Activated CD8-positive, alpha-beta memory T cell treated with anti-CD3 and anti-CD28 coated beads, Interleukin-2, amount 50 U/mL, for 4 hours (primary cell): ENCODE results near the gene CUBN.

Source experiments
- DNase-seq: peaks from one replicate; pipeline ENCODE4 v3.0.0-alpha.2; 2020

The CUBN gene

DNA sequence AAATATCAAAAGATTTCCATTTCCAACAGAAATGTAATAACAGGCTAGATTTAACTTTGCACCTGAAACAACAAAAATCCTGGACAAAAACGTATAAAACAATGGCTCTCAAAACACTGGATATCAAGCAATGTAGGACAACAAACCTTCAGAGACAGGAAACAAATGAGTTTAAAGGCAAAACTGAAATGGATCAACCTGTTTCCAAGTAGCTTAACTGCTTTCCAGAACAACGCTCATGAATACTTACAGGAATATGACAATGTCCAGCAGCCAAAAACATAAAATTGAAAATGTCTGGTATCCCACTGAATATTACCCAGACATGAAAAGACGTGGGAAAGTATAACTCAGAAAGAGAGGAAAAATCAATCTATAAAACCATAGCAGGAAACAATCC, 62.8 kb downstream of the CUBN start:
- DNase-seq, result no peak

DNA sequence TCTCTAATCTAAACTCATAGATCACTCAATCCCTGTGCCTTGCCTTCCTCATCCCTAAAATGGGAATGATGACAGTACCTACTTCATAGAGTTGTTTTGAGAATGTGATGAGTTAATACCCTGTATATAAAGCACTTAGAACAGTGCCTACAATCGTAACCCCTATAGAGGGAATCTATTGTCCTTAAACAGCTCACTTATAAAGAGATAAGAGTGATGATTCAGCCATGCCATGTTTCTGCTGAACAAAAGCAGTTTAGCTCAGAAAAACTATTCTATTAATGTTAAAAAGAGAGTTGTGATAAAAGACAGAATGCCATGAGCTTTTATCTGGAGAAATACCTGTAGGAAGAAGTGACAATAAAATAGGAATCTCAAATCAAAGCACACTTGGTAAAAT, 63.6 kb downstream of the CUBN start:
- no peak for DNase-seq

DNA sequence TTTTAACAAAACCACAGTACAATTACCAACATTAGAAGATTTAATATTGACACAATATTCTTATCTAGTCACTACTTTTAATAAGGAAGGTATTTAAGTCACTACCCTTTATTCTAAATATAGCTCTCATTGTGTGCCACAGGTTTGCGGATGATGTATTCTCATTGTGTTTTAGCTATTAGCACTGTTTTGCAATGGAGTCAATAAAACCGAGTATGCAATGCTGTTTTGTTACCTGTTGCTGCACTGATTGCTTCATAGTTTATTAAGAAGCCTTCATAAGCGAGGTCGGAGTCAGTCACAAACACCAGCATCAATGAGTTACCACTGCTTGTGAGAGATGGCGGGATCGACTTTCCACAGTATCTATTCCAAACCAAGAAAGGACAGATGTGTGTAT, 64.3 kb downstream of the CUBN start:
- DNase-seq, result no peak

DNA sequence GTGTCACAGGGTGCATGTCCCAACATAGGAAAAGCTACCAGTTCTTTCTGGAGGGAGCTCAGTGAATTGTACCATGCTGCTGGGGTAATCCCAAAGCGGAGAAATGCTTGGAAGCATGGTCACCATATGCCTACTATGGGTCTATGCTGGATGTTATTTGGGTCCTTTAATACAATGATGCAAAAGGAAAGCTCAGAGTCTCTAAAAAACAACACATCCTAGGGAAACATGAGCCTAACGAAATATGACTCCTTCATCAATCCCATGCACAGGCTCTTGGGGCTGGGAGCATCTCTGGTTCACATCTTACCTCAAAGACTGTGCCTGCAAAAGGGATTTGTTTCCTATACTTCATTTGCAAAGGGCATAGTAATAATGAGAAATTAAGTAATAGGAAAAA, 65.2 kb downstream of the CUBN start:
- DNase-seq, result no peak

DNA sequence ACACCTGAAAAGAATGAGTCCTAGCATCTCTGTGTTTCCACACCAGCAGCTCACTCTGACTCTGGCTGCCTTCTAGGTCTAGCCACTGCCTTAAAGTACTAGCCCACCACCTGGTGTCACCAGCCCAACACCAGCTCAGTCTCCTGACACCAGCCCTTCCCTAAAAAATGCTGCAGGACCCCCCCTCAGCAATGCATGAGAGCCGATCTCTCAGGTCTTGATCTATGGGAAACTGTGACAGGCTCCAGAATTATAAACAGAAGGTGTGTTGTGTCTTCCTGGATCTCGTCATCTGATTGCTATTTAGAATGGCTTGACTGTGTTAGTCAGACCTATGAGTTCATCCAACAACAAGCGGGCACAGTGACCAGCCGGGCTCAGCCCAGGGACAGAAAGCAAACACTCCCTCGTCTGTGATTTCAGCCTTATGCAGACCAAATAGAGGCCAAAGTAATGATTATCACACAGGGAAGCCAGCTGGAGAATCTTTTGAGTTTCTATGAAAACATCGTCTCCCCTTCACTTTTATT, 66.6 kb downstream of the CUBN start:
- no peak for DNase-seq

DNA sequence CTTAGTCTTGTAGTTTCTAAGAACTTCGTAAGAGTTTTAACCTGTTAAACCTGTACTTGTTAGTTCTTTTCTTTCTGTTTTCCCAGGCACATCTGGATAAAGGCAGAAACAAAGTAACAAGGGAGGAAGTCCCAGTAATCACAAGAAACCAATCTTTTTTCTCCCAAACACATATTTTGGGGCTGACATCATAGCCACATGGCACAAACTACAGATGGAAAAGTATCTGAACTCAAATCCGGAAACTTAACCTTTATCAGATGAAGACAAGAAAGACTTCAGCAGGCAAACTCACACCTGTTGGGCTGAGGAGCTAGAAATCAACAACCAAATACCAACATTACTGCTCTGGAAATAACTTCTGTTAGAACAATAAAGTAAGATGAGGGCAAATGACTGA, 67.1 kb downstream of the CUBN start:
- no peak for DNase-seq

DNA sequence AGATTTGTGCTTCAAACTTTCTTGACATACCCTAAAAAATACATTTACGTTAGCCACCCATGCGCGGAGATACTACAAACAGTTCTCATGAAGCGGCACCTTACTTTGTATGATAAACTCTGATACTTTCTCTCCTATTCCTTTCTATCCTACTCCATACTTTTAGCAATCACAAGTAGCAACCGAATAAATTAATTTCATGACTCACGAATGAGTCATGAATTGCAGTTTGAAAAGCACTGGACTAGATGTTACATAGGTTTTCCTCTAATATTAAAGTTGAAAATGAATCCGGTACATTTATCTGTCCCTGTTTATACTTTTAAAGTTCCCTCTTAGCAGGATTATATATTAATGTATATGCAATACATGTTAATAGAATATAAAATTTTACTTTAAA, 67.6 kb downstream of the CUBN start:
- no peak for DNase-seq

DNA sequence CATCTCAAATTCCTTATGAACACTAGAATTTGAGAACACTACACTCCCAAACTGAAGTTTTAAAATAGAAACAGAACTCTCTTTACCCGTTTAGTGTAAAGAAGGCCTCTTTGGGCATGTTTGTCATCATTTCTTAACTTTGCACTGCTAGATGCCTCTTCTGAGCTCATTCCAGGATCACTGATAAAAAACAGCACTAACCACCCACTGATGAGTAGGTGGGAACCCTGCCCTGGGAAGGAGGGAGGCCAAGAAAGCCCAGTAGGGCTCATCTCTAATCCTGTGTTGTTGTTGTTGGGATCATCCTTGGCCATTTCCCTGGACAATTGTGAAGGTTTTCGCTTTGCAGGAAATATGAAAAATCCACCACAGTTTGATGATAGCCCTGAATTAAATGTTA, 68.2 kb downstream of the CUBN start:
- DNase-seq, result no peak

DNA sequence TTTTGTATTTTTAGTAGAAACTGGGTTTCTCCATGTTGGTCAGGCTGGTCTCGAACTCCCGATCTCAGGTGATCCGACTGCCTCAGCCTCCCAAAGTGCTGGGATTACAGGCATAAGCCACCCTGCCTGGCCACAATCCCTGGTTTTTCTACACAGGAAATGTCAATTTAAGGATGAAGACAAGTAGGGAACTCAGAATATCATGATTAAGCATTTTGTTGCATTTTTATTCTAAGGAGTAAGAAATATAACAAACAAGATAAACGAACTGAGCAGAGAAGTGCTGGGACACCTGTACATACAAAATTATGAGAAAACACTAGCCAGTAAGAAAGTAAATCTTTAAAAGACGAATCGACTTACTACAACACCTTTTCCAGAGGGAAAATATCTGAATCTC, 69.3 kb downstream of the CUBN start:
- DNase-seq, result no peak

DNA sequence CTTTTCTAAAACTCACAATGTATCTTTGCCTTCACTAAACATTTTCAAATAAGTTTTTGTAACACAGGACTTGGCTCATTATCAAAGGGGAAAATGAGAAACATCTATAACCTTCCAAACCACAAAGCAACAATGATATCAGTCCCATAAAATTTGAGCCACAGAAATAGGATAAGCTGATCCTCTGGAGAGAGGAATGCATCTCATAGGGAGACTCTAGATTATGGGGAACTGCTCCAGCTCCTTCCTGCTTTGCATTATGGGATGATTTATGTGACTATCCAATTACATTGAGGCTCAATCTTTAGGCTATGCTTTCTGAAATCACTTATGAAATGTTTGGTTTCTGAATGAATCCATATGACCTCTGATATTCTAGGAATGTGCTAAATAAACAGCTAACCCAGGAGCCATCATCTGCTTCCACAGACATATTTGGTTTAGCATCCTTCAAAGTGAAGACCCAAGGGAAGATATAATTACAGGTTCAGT, 70.4 kb downstream of the CUBN start:
- DNase-seq, result no peak

DNA sequence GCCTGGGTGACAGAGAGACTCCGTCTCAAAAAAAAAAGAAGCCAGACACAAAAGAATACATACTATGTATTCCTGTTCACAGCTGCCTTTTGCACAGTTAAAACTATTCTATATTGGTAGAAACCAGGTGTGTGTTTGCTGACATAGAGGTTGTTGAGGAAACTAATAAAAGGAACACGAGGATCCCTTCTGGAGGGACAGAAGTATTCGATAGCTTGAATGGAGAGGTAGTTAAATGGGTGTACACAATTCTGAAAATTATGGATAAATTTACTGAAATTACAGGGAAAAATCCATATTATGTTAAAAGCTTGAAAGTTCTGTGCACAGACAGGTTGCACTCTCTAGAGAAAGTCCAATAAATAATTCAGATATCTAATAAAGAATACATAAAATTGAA, 71.5 kb downstream of the CUBN start:
- DNase-seq, result no peak

DNA sequence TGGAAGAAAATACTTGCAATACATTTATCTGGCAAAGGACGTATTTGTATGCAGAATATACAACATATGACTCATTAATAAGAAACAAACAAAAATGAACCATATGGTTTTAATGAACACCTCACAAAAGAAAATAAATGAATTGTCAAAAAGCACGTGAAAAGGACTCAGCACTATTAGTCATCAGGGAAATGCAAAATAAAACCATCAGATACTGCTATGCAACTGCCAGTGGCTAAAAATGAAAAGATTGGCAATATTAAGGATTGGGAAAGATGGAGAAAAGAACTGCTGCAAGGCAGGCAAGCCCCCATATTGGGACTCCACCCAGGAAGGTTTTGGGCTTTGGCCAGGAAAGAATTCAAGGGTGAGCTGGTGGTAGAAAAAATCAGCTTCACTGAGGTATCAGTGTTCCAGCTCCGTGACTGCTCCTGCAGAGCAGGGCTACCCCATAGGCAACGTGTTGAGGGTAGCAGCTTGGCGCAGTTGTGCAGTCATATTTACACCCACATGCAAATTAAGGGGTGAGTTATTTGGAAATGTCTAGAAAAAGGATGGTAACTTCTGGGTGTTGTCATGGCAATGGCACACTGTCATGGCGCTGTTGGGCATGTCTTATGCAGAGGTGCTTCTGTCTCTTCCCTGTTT, 72.7 kb downstream of the CUBN start:
- DNase-seq, result no peak

DNA sequence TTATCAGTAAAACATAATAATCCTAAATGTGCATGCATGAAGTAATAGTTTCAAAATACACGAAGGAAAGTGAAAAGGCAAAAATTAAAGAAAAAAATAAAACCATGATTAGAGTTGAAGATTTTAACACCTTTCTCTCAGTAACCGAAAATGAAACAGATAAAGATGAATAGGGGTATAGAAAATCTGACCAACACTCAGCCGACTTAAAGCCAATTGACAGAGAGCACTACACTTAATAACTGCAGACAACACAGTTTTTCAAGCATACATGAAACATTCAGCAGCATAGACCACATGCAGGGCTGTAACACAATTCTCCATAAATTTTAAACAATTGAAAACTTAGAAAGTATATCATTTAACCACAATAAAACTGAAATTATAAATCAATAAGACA, 76.1 kb downstream of the CUBN start:
- DNase-seq, result no peak

DNA sequence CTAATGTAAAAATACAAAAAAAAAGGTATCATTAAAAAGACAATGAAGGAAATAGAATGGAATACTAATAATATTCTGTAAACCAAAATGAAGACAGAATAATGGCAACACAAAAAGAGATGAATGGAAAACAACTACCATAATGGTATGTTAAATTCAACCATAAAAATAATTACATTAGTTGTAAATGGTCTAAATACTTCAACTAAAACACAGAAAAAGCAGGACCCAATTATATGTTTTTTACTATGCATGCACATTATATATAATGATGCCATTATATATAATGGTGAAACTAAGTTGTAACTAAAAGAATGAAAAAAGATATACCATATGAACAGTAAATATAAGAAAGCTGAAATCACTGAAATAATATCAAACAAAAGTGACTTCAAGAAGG, 76.5 kb downstream of the CUBN start:
- no peak for DNase-seq

DNA sequence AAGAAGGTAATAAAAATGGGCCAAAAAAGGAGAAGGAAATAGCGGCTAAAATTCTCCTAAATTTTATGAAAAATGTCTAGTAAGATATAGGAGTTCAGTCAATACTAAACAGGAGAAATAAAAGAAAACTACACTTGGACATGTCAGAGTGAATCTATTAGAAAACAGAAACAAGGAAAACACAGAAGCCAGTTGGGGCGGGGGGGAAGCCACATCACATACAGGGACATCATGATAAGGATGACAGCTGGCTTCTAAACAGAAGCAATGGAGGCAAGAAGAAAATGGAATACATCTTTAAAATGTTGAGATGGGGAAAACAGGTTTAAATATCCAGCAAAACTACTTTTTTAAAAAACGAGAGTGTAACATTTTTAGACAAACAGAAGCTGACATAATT, 77.8 kb downstream of the CUBN start:
- DNase-seq, result no peak

DNA sequence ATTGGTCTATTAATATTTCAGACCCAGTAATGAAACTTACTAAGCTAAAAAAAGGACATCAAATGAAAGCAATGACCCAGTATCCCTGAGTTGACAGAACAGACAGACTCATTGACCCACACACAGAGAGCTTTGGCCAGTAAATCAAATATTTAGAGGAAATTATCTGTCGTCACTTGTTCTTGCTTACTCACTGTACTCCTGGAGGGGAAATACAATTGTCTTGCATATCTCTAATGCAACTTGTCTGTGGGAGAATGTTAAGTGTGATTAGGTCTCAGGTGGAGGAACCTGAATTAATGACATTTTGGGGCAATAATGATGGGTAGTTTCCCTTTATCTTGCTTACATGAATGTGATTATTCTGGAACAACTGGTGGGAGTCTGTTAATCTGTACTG, 80.4 kb downstream of the CUBN start:
- no peak for DNase-seq

DNA sequence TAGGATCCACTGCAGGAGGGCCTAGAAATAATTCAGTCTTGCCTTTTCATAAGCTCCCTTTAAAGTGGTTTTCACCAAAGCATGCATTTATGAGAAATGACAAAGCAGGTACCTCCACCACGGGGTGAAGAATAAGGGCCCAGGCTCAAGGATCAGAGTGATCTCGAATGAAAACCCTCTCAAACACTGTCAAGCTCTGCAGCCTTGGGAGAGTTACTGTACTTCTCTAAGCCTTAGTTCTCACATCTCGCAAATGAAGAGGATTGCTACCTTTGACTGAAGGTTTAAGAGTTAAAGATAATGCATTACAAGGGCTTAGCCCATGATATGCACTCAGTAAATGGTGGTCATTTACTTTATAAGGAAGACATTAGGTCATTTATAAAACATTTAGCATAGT, 81.7 kb downstream of the CUBN start:
- DNase-seq, result no peak

DNA sequence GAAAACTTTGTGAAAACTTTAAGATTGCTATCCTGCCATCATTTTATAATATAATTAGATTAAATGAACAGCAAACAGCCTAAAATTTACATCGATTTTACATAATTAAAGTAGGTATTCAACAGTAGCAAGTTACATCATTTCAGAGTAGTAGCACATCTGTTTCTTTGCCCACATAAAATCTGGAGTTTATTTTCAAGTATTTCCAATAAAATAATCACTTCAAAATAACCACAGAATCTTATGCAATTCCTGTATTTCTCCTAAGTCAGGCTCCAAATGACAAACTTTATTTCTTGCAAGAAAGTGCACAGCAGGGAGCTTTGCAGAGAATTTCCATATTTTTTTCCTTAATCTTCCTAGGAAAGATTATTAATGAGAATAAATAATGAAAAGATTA, 82.6 kb downstream of the CUBN start:
- DNase-seq, result no peak

DNA sequence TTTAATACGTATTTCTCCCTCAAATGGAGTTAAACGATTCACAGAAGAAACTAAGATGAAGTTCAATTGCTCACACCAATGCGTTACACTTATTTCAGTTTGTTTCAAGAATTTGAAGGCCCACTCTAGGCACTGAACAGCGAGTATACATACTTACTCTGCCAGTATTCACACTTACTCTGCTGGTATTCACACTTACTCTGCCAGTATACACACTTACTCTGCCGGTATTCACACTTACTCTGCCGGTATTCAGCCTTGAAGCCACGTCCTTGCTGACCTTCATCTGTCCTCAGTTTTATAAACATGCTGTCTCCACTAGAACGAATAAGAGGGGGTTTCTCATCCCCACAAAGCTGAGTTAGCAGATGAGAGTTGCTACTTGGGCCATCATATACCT, 86.0 kb downstream of the CUBN start:
- DNase-seq, result no peak

DNA sequence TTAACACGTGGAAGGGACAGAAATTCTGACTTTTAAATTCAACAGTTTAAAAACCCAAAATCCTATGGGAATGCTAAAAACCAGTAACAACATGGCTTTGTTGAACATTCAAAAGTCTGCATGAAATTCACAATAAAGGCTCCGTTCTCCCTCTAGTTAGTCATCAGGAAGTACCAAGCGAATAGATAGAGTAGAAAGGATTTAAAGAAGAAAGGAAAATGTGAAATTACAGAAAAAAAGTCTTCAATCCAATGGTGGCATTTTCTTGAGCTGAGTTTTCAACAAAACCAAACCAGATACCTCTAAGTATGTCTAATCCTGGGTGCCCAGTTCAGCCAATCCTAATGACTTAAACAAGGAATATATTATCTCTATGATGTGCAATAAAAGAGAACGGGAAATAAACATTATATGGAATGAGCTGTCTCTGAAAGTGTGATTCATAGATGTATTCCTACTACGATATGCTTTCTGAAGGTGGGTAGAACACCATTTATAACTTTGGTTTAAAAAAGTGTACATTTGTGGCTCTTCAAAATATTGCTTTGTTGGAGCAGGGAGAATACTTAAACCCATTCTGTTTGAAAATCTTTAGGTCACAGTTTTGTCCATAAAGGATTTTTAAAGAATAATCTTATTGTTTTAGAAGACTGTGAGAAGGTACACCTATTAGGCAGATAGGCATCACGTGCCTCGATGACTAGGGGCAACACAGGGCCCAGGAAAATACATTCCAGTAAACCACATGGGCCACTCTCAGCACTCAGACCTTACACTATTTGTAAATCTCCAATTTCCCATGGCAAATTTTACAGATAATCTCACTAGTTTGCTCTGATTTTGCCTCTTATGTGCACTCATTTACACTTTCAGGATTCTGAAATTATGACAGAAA, 87.7 kb downstream of the CUBN start:
- no peak for DNase-seq

DNA sequence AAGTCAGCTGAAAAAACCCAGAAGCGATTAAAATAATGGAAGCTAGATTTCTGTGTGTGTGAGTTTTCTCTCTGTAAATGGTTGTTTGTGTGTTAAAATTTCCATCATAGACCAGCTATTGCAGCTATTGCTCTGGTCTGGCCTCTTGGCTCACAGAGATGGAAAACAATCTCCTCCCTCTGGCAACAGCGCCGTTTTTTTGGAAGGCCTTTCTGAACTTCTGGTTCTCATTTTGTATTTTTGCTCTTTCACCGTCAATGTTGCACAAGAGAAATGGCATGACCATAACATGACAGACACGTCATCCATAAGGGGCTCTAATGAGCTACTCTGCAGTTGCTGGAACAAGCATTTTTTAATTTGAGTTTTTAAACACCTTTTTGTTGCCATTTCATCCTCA, 91.0 kb downstream of the CUBN start:
- no peak for DNase-seq

DNA sequence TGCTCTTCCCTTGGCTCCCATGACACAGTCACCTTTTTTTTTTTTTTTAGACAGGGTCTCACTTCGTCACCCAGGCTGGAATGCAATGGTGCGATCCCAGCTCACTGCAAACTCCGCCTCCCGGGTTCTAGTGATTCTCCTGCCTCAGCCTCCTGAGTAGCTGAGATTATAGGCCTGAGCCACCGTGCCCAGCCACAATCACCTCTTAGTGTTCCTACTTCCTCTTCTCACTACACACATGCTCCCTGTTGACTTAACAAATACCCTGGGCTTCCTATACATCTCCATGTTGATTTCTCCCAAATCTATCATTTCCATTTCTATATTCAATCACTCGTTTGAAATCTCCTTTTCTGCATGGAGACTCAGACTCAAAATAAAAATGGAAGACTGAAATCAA, 91.7 kb downstream of the CUBN start:
- DNase-seq, result no peak

DNA sequence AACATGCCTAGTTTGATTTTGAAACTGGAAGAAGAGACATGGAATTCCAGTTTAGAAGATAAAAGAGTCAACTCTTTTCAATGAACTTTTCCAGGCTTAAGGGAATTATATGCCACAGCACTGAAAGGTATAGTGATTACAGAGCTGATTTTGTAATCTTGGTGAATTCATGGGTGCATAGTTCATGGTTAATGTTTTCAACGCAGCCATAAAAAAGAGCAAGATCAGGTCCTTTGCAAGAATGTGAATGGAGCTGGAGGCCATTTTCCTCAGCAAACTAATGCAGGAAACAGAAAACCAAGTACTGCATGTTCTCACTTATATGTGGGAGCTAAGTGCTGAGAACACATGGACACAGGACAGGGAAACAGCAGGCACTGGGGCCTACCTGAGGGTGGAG, 94.2 kb downstream of the CUBN start:
- DNase-seq, result no peak

DNA sequence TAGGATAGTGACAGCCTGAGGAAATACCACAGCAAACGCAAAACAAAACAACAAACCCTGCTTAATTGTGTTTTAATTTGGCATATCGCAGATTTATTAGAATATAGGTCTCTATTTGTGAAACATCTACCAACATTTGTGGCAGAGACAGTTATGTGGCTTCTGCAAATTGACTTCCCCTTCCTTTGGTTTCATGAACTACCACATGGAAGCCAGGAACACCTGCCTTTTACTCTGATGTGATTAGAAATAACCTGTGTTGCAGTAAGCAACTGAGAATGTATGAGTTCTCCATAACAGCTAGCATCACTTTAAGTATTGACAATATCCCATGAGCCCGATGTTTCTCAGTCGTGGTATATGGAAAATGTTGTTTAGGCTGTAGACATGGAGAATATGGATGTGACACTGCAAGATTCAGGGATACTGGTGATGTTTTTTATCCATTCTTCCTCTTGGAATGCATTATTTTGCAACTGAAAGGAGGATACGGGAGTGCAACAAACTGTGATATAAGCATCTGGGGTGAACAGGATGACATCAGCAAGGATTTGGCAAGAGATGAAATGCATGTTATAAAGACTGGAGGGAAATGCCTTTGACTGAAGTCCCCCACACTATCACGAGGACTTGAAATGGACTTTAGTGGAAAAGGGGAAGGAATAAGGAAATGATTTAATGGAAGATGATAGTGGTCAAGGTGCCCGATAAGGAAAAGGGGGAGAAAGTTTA, 95.9 kb downstream of the CUBN start:
- DNase-seq, result no peak
